AG09309 (cell line): ENCODE results near the gene PPP1R2.
"Not testable (repeated sequence)": the region's sequence is repeated elsewhere in the genome, so short reads cannot be mapped to it uniquely, and the experiment has no call there.

Experiments
- DNase-seq: peaks from one replicate; pipeline ENCODE4 v3.0.0-alpha.2; 2010; ENCODE audit warnings: low read depth
- H3K4me3 ChIP-seq: 2 replicates; pipeline ENCODE4 v1.5.1; 2011; ENCODE audit warnings: mild to moderate bottlenecking, low read depth, low read length, moderate library complexity; ENCODE audit not compliant: control insufficient read depth
- TF ChIP-seq, protein P1 (sequence below): IDR thresholded peaks from 2 replicates; pipeline ENCODE4 v1.5.1; 2011; ENCODE audit warnings: mild to moderate bottlenecking, low read depth, low read length, inconsistent platforms; ENCODE audit not compliant: insufficient read depth, control insufficient read depth; ENCODE audit errors: missing control alignments

The PPP1R2 gene

DNA sequence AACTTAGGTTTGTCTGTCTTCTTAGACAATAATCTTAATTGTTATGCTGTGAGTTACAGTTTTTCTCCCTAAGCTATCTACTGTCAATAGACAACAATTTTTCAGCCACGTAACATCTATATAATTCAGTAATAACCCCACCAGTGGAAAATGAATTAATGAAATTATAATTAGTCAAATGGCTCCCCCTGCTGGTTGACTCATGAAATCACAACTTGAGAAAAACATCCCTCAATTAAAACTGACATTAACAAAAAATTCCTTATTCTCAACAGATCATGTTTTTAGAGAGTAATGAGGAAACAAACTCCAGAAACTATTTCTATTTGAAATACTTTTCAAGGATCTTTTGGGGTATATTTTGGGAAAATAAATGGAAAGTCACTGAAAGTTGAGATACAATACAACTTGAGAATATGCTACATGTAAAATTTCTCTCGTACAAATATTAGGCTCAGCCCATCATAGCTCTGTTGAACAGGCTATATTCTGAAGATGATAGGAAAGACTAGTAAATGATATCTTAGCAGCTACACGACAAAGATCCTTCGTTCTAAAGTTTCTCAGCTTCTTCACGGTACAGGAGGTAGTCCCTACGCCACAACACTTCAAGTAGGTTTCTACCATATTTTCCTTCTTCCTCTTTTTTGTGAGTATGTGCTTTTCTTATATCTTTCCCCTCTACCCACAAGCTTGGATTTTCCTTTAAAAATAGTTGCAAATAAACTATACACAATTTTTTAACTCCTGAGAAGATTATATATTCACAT is 20.7 kb downstream of the PPP1R2 start:
- H3K4me3 ChIP-seq, result no peak overlapping the region
- DNase-seq, result no peak
- TF ChIP-seq, protein P1, sequence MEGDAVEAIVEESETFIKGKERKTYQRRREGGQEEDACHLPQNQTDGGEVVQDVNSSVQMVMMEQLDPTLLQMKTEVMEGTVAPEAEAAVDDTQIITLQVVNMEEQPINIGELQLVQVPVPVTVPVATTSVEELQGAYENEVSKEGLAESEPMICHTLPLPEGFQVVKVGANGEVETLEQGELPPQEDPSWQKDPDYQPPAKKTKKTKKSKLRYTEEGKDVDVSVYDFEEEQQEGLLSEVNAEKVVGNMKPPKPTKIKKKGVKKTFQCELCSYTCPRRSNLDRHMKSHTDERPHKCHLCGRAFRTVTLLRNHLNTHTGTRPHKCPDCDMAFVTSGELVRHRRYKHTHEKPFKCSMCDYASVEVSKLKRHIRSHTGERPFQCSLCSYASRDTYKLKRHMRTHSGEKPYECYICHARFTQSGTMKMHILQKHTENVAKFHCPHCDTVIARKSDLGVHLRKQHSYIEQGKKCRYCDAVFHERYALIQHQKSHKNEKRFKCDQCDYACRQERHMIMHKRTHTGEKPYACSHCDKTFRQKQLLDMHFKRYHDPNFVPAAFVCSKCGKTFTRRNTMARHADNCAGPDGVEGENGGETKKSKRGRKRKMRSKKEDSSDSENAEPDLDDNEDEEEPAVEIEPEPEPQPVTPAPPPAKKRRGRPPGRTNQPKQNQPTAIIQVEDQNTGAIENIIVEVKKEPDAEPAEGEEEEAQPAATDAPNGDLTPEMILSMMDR, result peak; percentile 37

DNA sequence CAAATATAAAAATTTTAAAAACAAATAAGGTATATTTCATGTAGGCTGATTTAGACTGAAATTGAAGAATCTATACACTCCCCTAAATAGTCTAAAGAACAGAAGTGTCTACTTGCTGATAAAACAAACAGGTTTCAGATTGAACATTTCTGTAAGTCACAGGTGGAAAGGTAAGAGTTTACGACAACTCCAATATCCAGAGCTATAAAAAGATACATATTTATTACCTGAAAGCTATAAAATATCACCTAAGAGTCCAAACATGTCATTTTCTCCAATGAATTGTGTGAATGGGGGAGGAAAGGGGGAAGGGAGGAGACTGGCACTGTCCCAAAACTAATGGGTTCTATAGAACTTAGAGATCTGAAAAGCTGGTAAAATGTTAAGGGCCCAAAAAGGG is 26.1 kb downstream of the PPP1R2 start:
- H3K4me3 ChIP-seq, result no peak overlapping the region
- no peak for DNase-seq
- TF ChIP-seq, protein P1, result no peak

DNA sequence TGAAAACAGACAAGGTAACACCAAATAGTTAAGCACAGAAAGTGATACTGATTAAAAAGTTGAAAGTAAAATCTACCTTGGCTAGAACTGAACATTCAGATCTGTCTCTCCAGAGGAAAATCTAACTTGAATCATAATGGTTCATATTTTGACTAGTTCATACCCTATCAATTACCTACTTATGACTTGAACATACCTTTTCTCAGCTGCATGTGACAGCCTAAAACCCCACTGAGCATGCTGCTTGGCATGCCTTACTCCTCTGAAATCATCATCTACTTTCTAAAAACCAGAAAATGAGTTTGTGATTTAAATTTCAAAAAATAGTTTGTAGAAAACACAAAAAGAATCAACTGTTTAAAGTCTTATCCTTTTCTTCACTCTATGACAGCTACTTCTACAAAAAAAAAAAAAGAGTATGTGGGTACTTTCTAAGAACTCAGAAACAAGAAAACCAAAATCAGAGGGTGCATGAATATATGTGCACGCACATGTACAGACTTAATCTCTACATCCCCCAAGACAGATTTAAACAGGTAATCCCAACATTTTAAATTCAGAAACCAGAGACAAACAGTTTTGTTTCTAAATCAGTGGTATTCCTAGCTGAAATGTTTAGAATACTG is 28.4 kb downstream of the PPP1R2 start:
- not testable (repeated sequence) for DNase-seq, H3K4me3 ChIP-seq

DNA sequence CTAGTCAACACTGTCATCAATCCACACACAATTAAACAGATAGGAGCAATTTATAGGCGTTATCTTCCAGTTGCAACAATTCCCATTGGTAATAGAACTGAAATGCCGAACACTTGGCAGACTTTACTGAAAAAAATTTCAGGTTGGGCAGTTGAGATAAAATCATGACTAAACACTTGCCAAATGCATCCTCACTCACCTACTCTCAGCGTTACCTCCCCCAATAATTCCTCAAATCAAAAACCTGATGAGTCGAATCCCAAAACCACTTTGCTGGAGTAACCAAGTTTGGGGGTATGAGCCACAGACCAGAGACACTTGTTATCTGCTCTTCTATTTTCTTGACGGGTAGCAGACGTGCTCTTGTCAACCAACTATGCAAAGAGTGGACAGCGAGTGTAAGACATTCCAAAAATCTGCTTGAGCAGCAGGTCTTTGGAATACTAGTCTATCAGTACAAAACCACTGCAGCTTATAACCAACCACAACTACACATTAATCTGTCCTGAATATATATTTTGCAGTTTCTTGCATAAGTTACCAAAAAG is 30.3 kb downstream of the PPP1R2 start:
- TF ChIP-seq, protein P1, result no peak
- DNase-seq, result no peak
- no peak overlapping the region for H3K4me3 ChIP-seq

DNA sequence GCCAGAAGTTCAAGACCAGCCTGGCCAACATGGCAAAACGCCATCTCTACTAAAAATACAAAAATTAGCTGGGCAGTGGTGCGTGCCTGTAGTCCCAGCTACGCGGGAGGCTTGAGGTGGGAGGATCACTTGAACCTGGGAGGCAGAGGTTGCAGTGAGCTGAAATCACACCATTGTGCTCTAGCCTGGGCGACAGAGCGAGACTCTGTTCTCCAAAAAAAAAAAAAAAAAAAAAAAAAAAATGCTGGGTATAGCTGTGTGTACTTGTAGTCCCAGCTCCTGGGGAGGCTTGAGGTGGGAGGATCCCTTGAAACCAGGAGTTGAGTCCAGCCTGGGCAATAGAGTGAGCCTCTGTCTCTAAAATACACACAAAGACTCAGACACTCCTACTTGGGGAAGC is 32.0 kb downstream of the PPP1R2 start:
- no peak overlapping the region for H3K4me3 ChIP-seq
- TF ChIP-seq, protein P1, result no peak
- no peak for DNase-seq

DNA sequence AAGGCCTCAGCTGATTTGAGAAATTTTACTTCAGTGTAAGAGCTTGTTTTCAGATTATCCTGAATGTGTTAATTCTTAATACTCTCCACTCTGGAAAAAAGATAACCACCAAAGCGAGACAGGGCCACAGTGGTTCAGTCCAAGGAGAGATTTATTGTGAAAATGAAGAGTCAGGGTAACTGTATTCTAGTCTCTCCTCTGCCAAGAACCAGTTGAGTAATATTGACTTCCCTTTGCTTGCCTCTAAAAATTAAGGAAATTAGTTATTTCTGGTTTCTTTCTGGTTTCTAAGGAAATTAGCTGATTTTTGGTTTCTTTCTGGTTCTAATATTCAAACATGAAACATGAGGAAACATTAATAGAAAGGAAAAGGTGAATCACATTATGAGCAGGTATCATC is 34.9 kb downstream of the PPP1R2 start:
- H3K4me3 ChIP-seq, result no peak overlapping the region
- DNase-seq, result no peak
- TF ChIP-seq, protein P1, result no peak

DNA sequence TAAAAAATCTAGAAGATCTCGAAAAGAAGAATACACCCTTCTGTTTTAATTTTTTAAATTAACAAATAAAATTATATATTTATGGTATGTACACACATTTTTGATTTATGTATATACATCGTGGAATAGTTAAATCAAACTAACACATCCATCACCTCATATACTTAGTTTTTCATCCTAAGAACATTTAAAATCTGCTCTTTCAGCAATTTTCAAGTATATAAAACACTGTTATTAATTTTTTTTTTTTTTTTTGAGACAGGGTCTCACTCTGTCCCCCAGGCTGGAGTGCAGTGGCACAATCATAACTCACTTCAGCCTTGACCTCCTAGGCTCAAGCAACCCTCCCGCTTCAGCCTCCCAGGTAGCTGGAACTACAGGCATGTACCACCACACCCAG is 67.5 kb downstream of the PPP1R2 start:
- DNase-seq, result no peak
- TF ChIP-seq, protein P1, result no peak
- no peak overlapping the region for H3K4me3 ChIP-seq

DNA sequence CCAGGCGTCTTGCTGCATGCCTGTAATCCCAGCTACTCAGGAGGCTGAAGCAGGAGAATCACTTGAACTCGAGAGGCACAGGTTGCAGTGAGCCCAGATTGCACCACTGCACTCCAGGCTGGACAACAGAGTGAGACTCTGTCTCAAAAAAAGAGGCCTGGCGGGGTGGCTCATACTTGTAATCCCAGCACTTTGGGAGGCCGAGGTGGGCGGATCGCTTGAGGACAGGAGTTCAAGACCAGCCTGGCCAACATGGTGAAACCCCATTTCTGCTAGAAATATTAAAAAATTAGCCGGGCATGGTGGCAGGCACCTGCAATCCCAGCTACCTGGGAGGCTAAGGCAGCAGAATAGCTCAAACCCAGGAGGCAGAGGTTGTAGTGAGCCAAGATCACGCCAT is 68.0 kb downstream of the PPP1R2 start:
- not testable (repeated sequence) for H3K4me3 ChIP-seq, DNase-seq
